K562 (cell line): ENCODE measurements around the gene MGST2. TPM values are rescaled to one million over a fixed set of nuclear protein-coding genes. Genes with fewer than 3 reads are reported as not detected.

Experiments
- ARNT ChIP-seq, 2 experiments: fragments of 450-650 bp; IDR thresholded peaks; 2 replicates each; pipeline ENCODE4 v1.6.1; 2016; ENCODE audit warnings: mild to moderate bottlenecking in 1 of 2
- CEBPG ChIP-seq, 3 experiments: fragments of 200-800 bp in 1 of 3; sonication (Bioruptor generic) in 1 of 3; sonication (generic) in 1 of 3; formaldehyde crosslinking in 1 of 3; IDR thresholded peaks in 2 of 3; conservative IDR thresholded peaks in 1 of 3; 2 replicates each; pipeline versions ENCODE4 v1.6.1 to v1.8.0; 2016 to 2022; ENCODE audit warnings: missing compliant biosample characterization in 2 of 3, missing genetic modification characterization in 2 of 3, mild to moderate bottlenecking in 1 of 3, missing genetic modification reagents in 1 of 3
- CREM ChIP-seq: IDR thresholded peaks from 2 replicates; pipeline ENCODE4 v1.6.1; 2014; ENCODE audit warnings: antibody characterized with exemption, low read depth
- CSDE1 ChIP-seq, 2 experiments: fragments of 450-650 bp; IDR thresholded peaks; 2 replicates each; pipeline ENCODE4 v1.6.1; 2016; ENCODE audit warnings: mild to moderate bottlenecking in 1 of 2
- FOXK2 ChIP-seq, 2 experiments: fragments of 450-650 bp; IDR thresholded peaks in 1 of 2; conservative IDR thresholded peaks in 1 of 2; 2 replicates each; pipeline ENCODE4 v1.6.1; 2016; ENCODE audit warnings: low read depth in 2 of 2, mild to moderate bottlenecking in 1 of 2
- HLTF ChIP-seq: fragments of 450-650 bp; IDR thresholded peaks from 2 replicates; pipeline ENCODE4 v1.6.1; 2016
- JUN ChIP-seq, 2 experiments: sonication (generic) in 1 of 2; formaldehyde crosslinking in 1 of 2; IDR thresholded peaks; 2 replicates each; pipeline versions ENCODE4 v1.6.1 to v1.8.0; 2012 to 2022; ENCODE audit warnings: borderline replicate concordance in 2 of 2, mild to moderate bottlenecking in 2 of 2, improper control_type of control experiment in 1 of 2, low read depth in 1 of 2, low read length in 1 of 2, missing genetic modification reagents in 1 of 2
- KLF13 ChIP-seq: fragments of 450-650 bp; IDR thresholded peaks from 2 replicates; pipeline ENCODE4 v1.6.1; 2016; ENCODE audit warnings: missing genetic modification characterization, low read depth, mild to moderate bottlenecking, missing compliant biosample characterization, moderate library complexity, borderline replicate concordance
- MYBL2 ChIP-seq, 2 experiments: fragments of 450-650 bp in 1 of 2; sonication (generic) in 1 of 2; formaldehyde crosslinking in 1 of 2; IDR thresholded peaks; 2 replicates each; pipeline versions ENCODE4 v1.6.1 to v1.8.1; 2017 to 2022; ENCODE audit warnings: borderline replicate concordance in 1 of 2, inconsistent platforms in 1 of 2, low read depth in 1 of 2, mild to moderate bottlenecking in 1 of 2, missing genetic modification reagents in 1 of 2, moderate library complexity in 1 of 2
- NCOR1 ChIP-seq: fragments of 450-650 bp; IDR thresholded peaks from 2 replicates; pipeline ENCODE4 v1.6.1; 2016; ENCODE audit warnings: mild to moderate bottlenecking, moderate library complexity
- PHB2 ChIP-seq: fragments of 450-650 bp; IDR thresholded peaks from 2 replicates; pipeline ENCODE4 v1.6.1; 2017; ENCODE audit warnings: low read depth
- PHF8 ChIP-seq: fragments of 200-600 bp; sonication (generic); IDR thresholded peaks from 2 replicates; pipeline ENCODE4 v1.6.1; 2012; ENCODE audit warnings: mixed run types, mild to moderate bottlenecking, inconsistent platforms, low read length, moderate library complexity, borderline replicate concordance
- PKNOX1 ChIP-seq: fragments of 450-650 bp; IDR thresholded peaks from 2 replicates; pipeline ENCODE4 v1.6.1; 2016
- RBM15 ChIP-seq: fragments of 200-400 bp; formaldehyde crosslinking; IDR thresholded peaks from 2 replicates; pipeline ENCODE4 v1.6.1; 2018; ENCODE audit warnings: mild to moderate bottlenecking, low read length, moderate library complexity; ENCODE audit not compliant: insufficient read depth
- RFX7 ChIP-seq: fragments of 250-450 bp; sonication (Bioruptor Pico); IDR thresholded peaks from 2 replicates; pipeline ENCODE4 v1.5.1; 2021; ENCODE audit warnings: mild to moderate bottlenecking
- SIN3B ChIP-seq: fragments of 450-650 bp; IDR thresholded peaks from 2 replicates; pipeline ENCODE4 v1.6.1; 2017; ENCODE audit warnings: low read depth, mild to moderate bottlenecking, moderate library complexity
- SMARCE1 ChIP-seq: fragments of 450-650 bp; IDR thresholded peaks from 2 replicates; pipeline ENCODE4 v1.7.1; 2016; ENCODE audit warnings: mild to moderate bottlenecking
- SMC3 ChIP-seq: conservative IDR thresholded peaks from 2 replicates; pipeline ENCODE4 v1.6.1; 2011; ENCODE audit warnings: low read depth, low read length, improper control_type of control experiment; ENCODE audit not compliant: insufficient read depth
- SPI1 ChIP-seq: IDR thresholded peaks from 2 replicates; pipeline ENCODE4 v1.6.1; 2011; ENCODE audit warnings: low read depth, low read length, control low read depth, borderline replicate concordance
- SREBF1 ChIP-seq: fragments of 150-350 bp; IDR thresholded peaks from 2 replicates; pipeline ENCODE4 v1.6.1; 2014; ENCODE audit warnings: antibody characterized with exemption, low read depth, low read length, borderline replicate concordance
- SREBF2 ChIP-seq: sonication (generic); formaldehyde crosslinking; IDR thresholded peaks from 2 replicates; pipeline ENCODE4 v1.4.0; 2020; ENCODE audit warnings: mild to moderate bottlenecking, missing genetic modification reagents
- STAG1 ChIP-seq: sonication (generic); formaldehyde crosslinking; IDR thresholded peaks from 2 replicates; pipeline ENCODE4 v1.5.0; 2020; ENCODE audit warnings: missing genetic modification reagents, borderline replicate concordance
- TCF15 ChIP-seq: fragments of 250-450 bp; sonication (Bioruptor Pico); IDR thresholded peaks from 2 replicates; pipeline ENCODE4 v1.8.0; 2022; ENCODE audit warnings: moderate library complexity, mild to moderate bottlenecking, inconsistent platforms
- ZNF143 ChIP-seq: sonication (generic); formaldehyde crosslinking; IDR thresholded peaks from 2 replicates; pipeline ENCODE4 v1.9.0; 2022; ENCODE audit warnings: mild to moderate bottlenecking, missing genetic modification reagents
- ZNF551 ChIP-seq: fragments of 250-450 bp; sonication (Bioruptor Pico); IDR thresholded peaks from 2 replicates; pipeline ENCODE4 v1.5.0; 2021; ENCODE audit warnings: mild to moderate bottlenecking, moderate library complexity
- polyA plus RNA-seq, 8 experiments: library from polyadenylated mRNA; depleted of rRNA in 4 of 8; stranded (reverse) in 5 of 8; unstranded in 3 of 8; fragments of >200 nt; fragmentation: Nextera tagmentation in 2 of 8; fragmentation: Illumina TruSeq in 1 of 8; extraction: Ambion mirVana in 2 of 8; extraction: Trizol in 1 of 8; gene quantifications; 2 replicates each; pipeline versions ENCODE4 v1.2.1 to v1.2.3, GENCODE V29; 2011 to 2014; ENCODE audit warnings: inconsistent platforms in 1 of 8, missing spikeins in 1 of 8
- total RNA-seq, 7 experiments: library from RNA; depleted of rRNA in 6 of 7; stranded (reverse); fragments of >200 nt in 6 of 7; fragmentation: Illumina TruSeq in 2 of 7; extraction: Trizol in 2 of 7; gene quantifications; 2 replicates each; pipeline versions ENCODE4 v1.2.1 to v1.2.3, GENCODE V29; 2011 to 2021; ENCODE audit warnings: low replicate concordance in 1 of 7

MGST2 gene
- total and polyA plus RNA-seq, 9 of the 15 experiments (the other 6 are each of a cell fraction or from before 2014, with no cell fraction given), result 38.7 to 115 (median 84.6) TPM

- TF ChIP-seq MYBL2 (IDR thresholded peaks at IDR 0.05; ENCODE audit: low read depth) (no peak), MYBL2 (CRISPR knock-in tag; IDR thresholded peaks at IDR 0.05; ENCODE audit: borderline replicate concordance) (no peak), SREBF1 (no peak), SMARCE1 (no peak), JUN (IDR thresholded peaks at IDR 0.05; ENCODE audit: borderline replicate concordance, low read depth, low read length) (no peak), JUN (CRISPR knock-in tag; IDR thresholded peaks at IDR 0.05; ENCODE audit: borderline replicate concordance) (no peak), HLTF (no peak), ZNF551 (CRISPR knock-in tag) (no peak), RFX7 (CRISPR knock-in tag) (no peak), TCF15 (CRISPR knock-in tag) (no peak), STAG1 (CRISPR knock-in tag) (no peak; the same call in 1 of the 2 replicates), CEBPG (CRISPR knock-in tag; IDR thresholded peaks at IDR 0.05) (no peak), CEBPG (tag; conservative IDR thresholded peaks at IDR 0.05 in 1 of 2, IDR thresholded peaks at IDR 0.05 in 1 of 2) (no peak), PHF8 (no peak), SPI1 (no peak), NCOR1 (peak; percentile 46; the same call in 1 of the 2 replicates), PKNOX1 (no peak), FOXK2 (conservative IDR thresholded peaks at IDR 0.05 in 1 of 2, IDR thresholded peaks at IDR 0.05 in 1 of 2; ENCODE audit: low read depth in 2 of 2) (peak in 1 of 2 experiments; percentile 67; a peak in 1 of 4 replicates), SMC3 (peak; percentile 89), PHB2 (no peak), KLF13 (no peak), ARNT (IDR thresholded peaks at IDR 0.05) (0 out of 4 replicates have a peak, but pooled peaks of 1 of the 2 experiments have one; percentile 27), CREM (peak; percentile 47; the same call in 1 of the 2 replicates), SREBF2 (CRISPR knock-in tag) (no peak), ZNF143 (CRISPR knock-in tag) (no peak), CSDE1 (IDR thresholded peaks at IDR 0.05) (no peak), RBM15 (no peak), SIN3B (no peak)
Measured at GRCh38 chr4:139651282-139652194, 14.1 kb upstream of the MGST2 start (continued).
